ENCODE data around the gene NFRKB. TPM values are rescaled to one million over a fixed set of nuclear protein-coding genes. Genes with fewer than 3 reads are reported as not detected.
A peak's percentile ranks its signal among the peaks of the same experiment; 100 is the strongest.

NFRKB gene
- total and polyA plus RNA-seq, 2 donors (not counting 1 experiment from before 2014, with no cell fraction given): 10.7 to 11.9 TPM

GRCh38 chr11:129932381-129933067 lies 37.1 kb upstream of the NFRKB start:
- Histone ChIP-seq H3K9me3 (ENCODE audit: control insufficient read depth, insufficient read depth, low read depth, low read length) (no peaks in the 10 kb centered on the region), H3K4me2 (ENCODE audit: extremely low read depth, insufficient read depth, low read length) (no peak overlapping the region), H3K9ac (ENCODE audit: insufficient read depth, low read length) (no peak overlapping the region), H3K4me1 (ENCODE audit: control insufficient read depth, extremely low read depth, insufficient read depth, low read length) (no peaks in the 10 kb centered on the region), H4K20me1 (ENCODE audit: control insufficient read depth, extremely low read depth, insufficient read depth, low read length) (no peaks in the 10 kb centered on the region), H3K79me2 (ENCODE audit: control insufficient read depth, insufficient read depth, low read length) (no peaks in the 10 kb centered on the region), H3K27ac (ENCODE audit: insufficient read depth, low read length) (no peak overlapping the region), H3K36me3 (ENCODE audit: control insufficient read depth, insufficient read depth, low read length) (peaks cover 3% of the 10 kb centered on the region), H2AFZ (ENCODE audit: low read length) (no peak overlapping the region), H3K4me3 (replicated peaks in 1 of 4; ENCODE audit: control extremely low read depth in 1 of 4, insufficient read depth in 1 of 4, low read depth in 3 of 4, low read length in 4 of 4) (no peak overlapping the region), H3K27me3 (ENCODE audit: control insufficient read depth, insufficient read depth, low read length) (no peaks in the 10 kb centered on the region)
- TF ChIP-seq, protein P1, sequence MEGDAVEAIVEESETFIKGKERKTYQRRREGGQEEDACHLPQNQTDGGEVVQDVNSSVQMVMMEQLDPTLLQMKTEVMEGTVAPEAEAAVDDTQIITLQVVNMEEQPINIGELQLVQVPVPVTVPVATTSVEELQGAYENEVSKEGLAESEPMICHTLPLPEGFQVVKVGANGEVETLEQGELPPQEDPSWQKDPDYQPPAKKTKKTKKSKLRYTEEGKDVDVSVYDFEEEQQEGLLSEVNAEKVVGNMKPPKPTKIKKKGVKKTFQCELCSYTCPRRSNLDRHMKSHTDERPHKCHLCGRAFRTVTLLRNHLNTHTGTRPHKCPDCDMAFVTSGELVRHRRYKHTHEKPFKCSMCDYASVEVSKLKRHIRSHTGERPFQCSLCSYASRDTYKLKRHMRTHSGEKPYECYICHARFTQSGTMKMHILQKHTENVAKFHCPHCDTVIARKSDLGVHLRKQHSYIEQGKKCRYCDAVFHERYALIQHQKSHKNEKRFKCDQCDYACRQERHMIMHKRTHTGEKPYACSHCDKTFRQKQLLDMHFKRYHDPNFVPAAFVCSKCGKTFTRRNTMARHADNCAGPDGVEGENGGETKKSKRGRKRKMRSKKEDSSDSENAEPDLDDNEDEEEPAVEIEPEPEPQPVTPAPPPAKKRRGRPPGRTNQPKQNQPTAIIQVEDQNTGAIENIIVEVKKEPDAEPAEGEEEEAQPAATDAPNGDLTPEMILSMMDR (conservative IDR thresholded peaks at IDR 0.05 in 1 of 2, IDR thresholded peaks at IDR 0.05 in 1 of 2; ENCODE audit: low read depth in 1 of 2, low read length in 2 of 2): no peak
- TF ChIP-seq EZH2 (IDR thresholded peaks at IDR 0.05; ENCODE audit: low read length, missing control alignments): no peak
- no peak for DNase-seq (ENCODE audit: low read depth in 2 of 2)

DNA sequence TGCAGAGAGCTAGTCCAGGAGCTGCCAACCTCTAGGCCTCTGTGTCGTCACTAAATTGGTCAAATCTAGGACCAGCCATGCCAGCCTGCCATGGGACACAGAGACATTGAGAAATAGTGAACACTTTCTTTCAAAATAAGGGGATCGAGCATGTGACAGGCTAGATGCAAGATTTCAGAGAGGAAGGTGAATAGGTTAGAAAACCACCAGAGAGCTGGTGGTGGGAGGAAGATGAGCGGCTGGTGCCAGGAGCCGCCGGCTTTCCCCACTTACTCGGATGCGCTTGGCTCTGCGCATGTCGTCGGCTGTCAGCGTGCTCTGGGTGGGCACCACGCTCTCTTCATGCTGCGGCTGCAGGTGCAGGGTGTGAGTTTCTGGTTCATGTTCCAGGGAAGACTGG lies 35.4 kb upstream of the NFRKB start:
- Histone ChIP-seq H3K9ac (ENCODE audit: insufficient read depth, low read length) (no peak overlapping the region), H3K79me2 (ENCODE audit: control insufficient read depth, insufficient read depth, low read length) (no peaks in the 10 kb centered on the region), H3K4me3 (replicated peaks in 1 of 4; ENCODE audit: control extremely low read depth in 1 of 4, insufficient read depth in 1 of 4, low read depth in 3 of 4, low read length in 4 of 4) (no peak overlapping the region), H3K4me2 (ENCODE audit: extremely low read depth, insufficient read depth, low read length) (no peak overlapping the region), H2AFZ (ENCODE audit: low read length) (no peak overlapping the region), H3K27ac (ENCODE audit: insufficient read depth, low read length) (no peak overlapping the region), H3K9me3 (ENCODE audit: control insufficient read depth, insufficient read depth, low read depth, low read length) (no peaks in the 10 kb centered on the region), H4K20me1 (ENCODE audit: control insufficient read depth, extremely low read depth, insufficient read depth, low read length) (no peaks in the 10 kb centered on the region), H3K36me3 (ENCODE audit: control insufficient read depth, insufficient read depth, low read length) (peaks cover 3% of the 10 kb centered on the region), H3K4me1 (ENCODE audit: control insufficient read depth, extremely low read depth, insufficient read depth, low read length) (no peaks in the 10 kb centered on the region), H3K27me3 (ENCODE audit: control insufficient read depth, insufficient read depth, low read length) (no peaks in the 10 kb centered on the region)
- TF ChIP-seq EZH2 (IDR thresholded peaks at IDR 0.05; ENCODE audit: low read length, missing control alignments): no peak
- TF ChIP-seq, protein P1 (conservative IDR thresholded peaks at IDR 0.05 in 1 of 2, IDR thresholded peaks at IDR 0.05 in 1 of 2; ENCODE audit: low read depth in 1 of 2, low read length in 2 of 2): no peak
- DNase-seq (ENCODE audit: low read depth in 2 of 2): no peak

DNA sequence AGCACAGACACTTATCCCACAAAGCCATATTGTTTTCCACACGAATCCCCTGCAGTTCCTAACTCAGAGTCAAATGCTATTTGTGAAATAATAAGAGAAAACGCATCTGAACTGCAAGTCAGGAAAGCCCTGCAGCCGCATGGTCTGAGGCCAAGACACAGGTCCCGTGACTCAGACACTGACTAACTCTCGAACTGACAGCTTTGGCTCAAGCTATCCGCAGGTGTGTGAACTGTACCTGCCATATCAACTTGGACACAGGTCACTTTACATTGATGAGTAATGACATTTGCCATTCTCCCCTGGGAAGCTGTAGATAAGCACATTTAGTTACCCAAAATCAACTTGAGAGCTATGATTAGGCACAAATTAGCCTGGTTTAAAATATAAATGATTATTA lies 34.9 kb upstream of the NFRKB start:
- H2AFZ ChIP-seq (ENCODE audit: low read length): no peak overlapping the region
- peak in 1 of 2 donors; percentile 45 for DNase-seq (ENCODE audit: low read depth in 2 of 2)
- H3K79me2 ChIP-seq (ENCODE audit: control insufficient read depth, insufficient read depth, low read length): no peaks in the 10 kb centered on the region

More for the DNA sequence above, 34.9 kb upstream of the NFRKB start:
- Histone ChIP-seq H3K27ac (ENCODE audit: insufficient read depth, low read length) (no peak overlapping the region), H3K4me3 (replicated peaks in 1 of 4; ENCODE audit: control extremely low read depth in 1 of 4, insufficient read depth in 1 of 4, low read depth in 3 of 4, low read length in 4 of 4) (no peak overlapping the region), H3K27me3 (ENCODE audit: control insufficient read depth, insufficient read depth, low read length) (no peaks in the 10 kb centered on the region), H3K9me3 (ENCODE audit: control insufficient read depth, insufficient read depth, low read depth, low read length) (no peaks in the 10 kb centered on the region), H3K36me3 (ENCODE audit: control insufficient read depth, insufficient read depth, low read length) (peaks cover 3% of the 10 kb centered on the region), H3K9ac (ENCODE audit: insufficient read depth, low read length) (no peak overlapping the region), H3K4me2 (ENCODE audit: extremely low read depth, insufficient read depth, low read length) (no peak overlapping the region), H3K4me1 (ENCODE audit: control insufficient read depth, extremely low read depth, insufficient read depth, low read length) (no peaks in the 10 kb centered on the region), H4K20me1 (ENCODE audit: control insufficient read depth, extremely low read depth, insufficient read depth, low read length) (no peaks in the 10 kb centered on the region)
- no peak for TF ChIP-seq EZH2 (IDR thresholded peaks at IDR 0.05; ENCODE audit: low read length, missing control alignments)
- TF ChIP-seq, protein P1 (conservative IDR thresholded peaks at IDR 0.05 in 1 of 2, IDR thresholded peaks at IDR 0.05 in 1 of 2; ENCODE audit: low read depth in 1 of 2, low read length in 2 of 2): no peak

All from fibroblast of lung (primary cell).